ENCODE results near the gene OGDH.
A peak's percentile ranks its signal among the peaks of the same experiment; 100 is the strongest.

OGDH gene

GRCh38 chr7:44738051-44738723, 131.8 kb downstream of the OGDH start:
- no peak for DNase-seq (ENCODE audit: low read depth)

GRCh38 chr7:44738876-44739665, 132.6 kb downstream of the OGDH start:
- no peak for DNase-seq (ENCODE audit: low read depth)

- DNase-seq (ENCODE audit: low read depth) = no peak
Measured at GRCh38 chr7:44740055-44740454, 133.6 kb downstream of the OGDH start.

GRCh38 chr7:44743750-44744149, 137.3 kb downstream of the OGDH start:
- no peak for DNase-seq (ENCODE audit: low read depth)

GRCh38 chr7:44748045-44748947, 141.9 kb downstream of the OGDH start, which contains the start of gene ZMIZ2:
Gene ZMIZ2 (plus strand): TSS chr7:44748847. CDS start chr7:44756250, 7,403 bp downstream.
- peak; percentile 88 for DNase-seq (ENCODE audit: low read depth)

GRCh38 chr7:44748948-44749731, 142.7 kb downstream of the OGDH start:
- no peak for DNase-seq (ENCODE audit: low read depth)

- no peak for DNase-seq (ENCODE audit: low read depth)
Measured at GRCh38 chr7:44749992-44750391, 143.6 kb downstream of the OGDH start.

- DNase-seq (ENCODE audit: low read depth) = no peak
Measured at GRCh38 chr7:44750424-44750823, 144.0 kb downstream of the OGDH start.

- DNase-seq (ENCODE audit: low read depth) = no peak
Measured at GRCh38 chr7:44750921-44751571, 144.6 kb downstream of the OGDH start.

- no peak for DNase-seq (ENCODE audit: low read depth)
Measured at GRCh38 chr7:44752822-44753221, 146.4 kb downstream of the OGDH start.

- no peak for DNase-seq (ENCODE audit: low read depth)
Measured at GRCh38 chr7:44754802-44755697, 148.6 kb downstream of the OGDH start.

GRCh38 chr7:44755698-44756627, 149.5 kb downstream of the OGDH start:
- no peak for DNase-seq (ENCODE audit: low read depth)

- DNase-seq (ENCODE audit: low read depth) = no peak
Measured at GRCh38 chr7:44756904-44757303, 150.5 kb downstream of the OGDH start.

GRCh38 chr7:44757311-44757710, 150.9 kb downstream of the OGDH start:
- no peak for DNase-seq (ENCODE audit: low read depth)

GRCh38 chr7:44757739-44758138, 151.3 kb downstream of the OGDH start:
- DNase-seq (ENCODE audit: low read depth) = no peak
